WTC11 (cell line): ENCODE results near the gene OR6B2. TPM values are rescaled to one million over a fixed set of nuclear protein-coding genes. Genes with fewer than 3 reads are reported as not detected.

ENCODE experiments used
- ATAC-seq: fragments of 200-7000 bp; cut with Tn5 transposase; 2 replicates; pipeline ENCODE4 v1.10.0; 2021; ENCODE audit warnings: mild to moderate bottlenecking, moderate library complexity
- CTCF ChIA-PET: fragments of 300-600 bp; sonication (Branson Sonifier 250); formaldehyde crosslinking; loops from one replicate; lab custom pipeline; 2021; ENCODE audit warnings: antibody characterized with exemption; lab: Charles Lee
- POLR2A ChIA-PET: fragments of 350-600 bp; sonication (Branson Sonifier 250); formaldehyde crosslinking; loops from one replicate; lab custom pipeline; 2021; ENCODE audit warnings: antibody characterized with exemption; lab: Charles Lee
- DNase-seq: peaks from one replicate; pipeline ENCODE4 v3.0.0; 2021; ENCODE audit warnings: low spot score
- H3K27ac Mint-ChIP-seq: 2 replicates; pipeline ENCODE4 v1.8.0; 2021; ENCODE audit warnings: mixed read lengths
- H3K27me3 Mint-ChIP-seq: 2 replicates; pipeline ENCODE4 v1.8.0; 2021; ENCODE audit warnings: low read depth, mild to moderate bottlenecking, moderate library complexity, mixed read lengths
- H3K36me3 Mint-ChIP-seq: 2 replicates; pipeline ENCODE4 v1.8.0; 2021; ENCODE audit warnings: mixed read lengths
- H3K4me1 Mint-ChIP-seq: 2 replicates; pipeline ENCODE4 v1.8.0; 2022; ENCODE audit warnings: mixed read lengths
- H3K4me3 Mint-ChIP-seq: 2 replicates; pipeline ENCODE4 v1.8.0; 2021; ENCODE audit warnings: mild to moderate bottlenecking, moderate library complexity, mixed read lengths
- H3K9me3 Mint-ChIP-seq: 2 replicates; pipeline ENCODE4 v1.8.0; 2021; ENCODE audit warnings: mixed read lengths
- FOXK1 ChIP-seq: sonication (generic); formaldehyde crosslinking; IDR thresholded peaks from 2 replicates; pipeline ENCODE4 v1.8.0; 2022; ENCODE audit warnings: mild to moderate bottlenecking, moderate library complexity, missing genetic modification reagents
- FOXP1 ChIP-seq: sonication (generic); formaldehyde crosslinking; IDR thresholded peaks from 2 replicates; pipeline ENCODE4 v1.8.0; 2022; ENCODE audit warnings: missing genetic modification reagents, mild to moderate bottlenecking, moderate library complexity, borderline replicate concordance
- KAT7 ChIP-seq: sonication (generic); formaldehyde crosslinking; IDR thresholded peaks from 2 replicates; pipeline ENCODE4 v1.8.1; 2023; ENCODE audit warnings: missing genetic modification reagents, mild to moderate bottlenecking, borderline replicate concordance
- TEAD1 ChIP-seq: sonication (generic); formaldehyde crosslinking; IDR thresholded peaks from 2 replicates; pipeline ENCODE4 v1.8.0; 2022; ENCODE audit warnings: mild to moderate bottlenecking, missing genetic modification reagents
- ZNF121 ChIP-seq: sonication (generic); formaldehyde crosslinking; IDR thresholded peaks from 2 replicates; pipeline ENCODE4 v1.8.0; 2023; ENCODE audit warnings: missing genetic modification reagents
- total RNA-seq: library from RNA; stranded (reverse); gene quantifications from 3 replicates; pipeline ENCODE4 v1.2.3, GENCODE V29; 2021
- TF ChIP-seq, protein P1 (sequence below): fragments of 200-600 bp; IDR thresholded peaks from 2 replicates; pipeline ENCODE4 v1.8.0; 2022; ENCODE audit warnings: antibody characterized with exemption
- TF ChIP-seq, protein P2 (sequence below): sonication (generic); formaldehyde crosslinking; IDR thresholded peaks from 2 replicates; pipeline ENCODE4 v1.8.1; 2023; ENCODE audit warnings: mild to moderate bottlenecking, missing genetic modification reagents
- TF ChIP-seq, protein P3 (sequence below): sonication (generic); formaldehyde crosslinking; IDR thresholded peaks from 2 replicates; pipeline ENCODE4 v1.8.0; 2023; ENCODE audit warnings: missing genetic modification reagents
- TF ChIP-seq, protein P4 (sequence below): sonication (generic); formaldehyde crosslinking; IDR thresholded peaks from 2 replicates; pipeline ENCODE4 v1.8.0; 2022; ENCODE audit warnings: mild to moderate bottlenecking, missing genetic modification reagents
- TF ChIP-seq, protein P5 (sequence below): sonication (generic); formaldehyde crosslinking; IDR thresholded peaks from 2 replicates; pipeline ENCODE4 v1.8.0; 2023; ENCODE audit warnings: mild to moderate bottlenecking, missing genetic modification reagents
- TF ChIP-seq, protein P6 (sequence below): sonication (generic); formaldehyde crosslinking; IDR thresholded peaks from 2 replicates; pipeline ENCODE4 v1.8.0; 2022; ENCODE audit warnings: missing genetic modification reagents

OR6B2 gene
- total RNA-seq, 1 experiment from 2014 or later, result not detected

DNA sequence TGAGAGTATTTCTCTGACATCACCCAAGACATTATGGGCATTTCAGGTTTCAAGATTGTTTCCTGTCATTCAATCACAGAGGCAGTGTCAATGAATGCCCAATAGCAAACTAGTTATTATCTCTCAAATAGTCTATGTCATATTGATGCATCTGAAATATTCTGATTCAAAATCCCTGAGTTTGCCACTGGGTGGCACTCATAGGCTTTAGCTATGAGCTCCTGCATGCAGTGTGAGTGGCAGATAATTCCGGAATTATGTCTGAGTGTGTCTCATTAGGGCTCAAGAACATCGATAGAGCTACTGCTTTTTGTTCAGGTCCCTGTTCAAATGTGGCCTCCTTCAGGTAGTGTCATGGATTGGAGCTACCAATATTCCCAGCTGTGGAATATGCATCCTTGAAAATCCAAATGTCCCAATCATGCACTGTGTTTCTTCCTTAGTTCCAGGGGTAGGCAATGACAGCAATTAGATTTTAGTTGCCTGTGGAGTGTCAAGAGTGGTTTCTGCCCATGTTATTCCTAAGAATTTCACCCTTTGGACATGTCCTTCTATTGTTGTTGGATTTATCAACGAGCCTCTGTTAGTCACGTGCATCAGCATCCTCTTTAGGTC is 30.9 kb upstream of the OR6B2 start:
- Mint-ChIP-seq H3K36me3 (no peaks in the 10 kb centered on the region), H3K27me3 (no peaks in the 10 kb centered on the region; the same call in 1 of the 2 replicates), H3K4me3 (no peak overlapping the region), H3K27ac (no peak overlapping the region), H3K9me3 (no peaks in the 10 kb centered on the region), H3K4me1 (peaks cover 17% of the 10 kb centered on the region)
- TF ChIP-seq KAT7, result no peak
- TF ChIP-seq, protein P1, sequence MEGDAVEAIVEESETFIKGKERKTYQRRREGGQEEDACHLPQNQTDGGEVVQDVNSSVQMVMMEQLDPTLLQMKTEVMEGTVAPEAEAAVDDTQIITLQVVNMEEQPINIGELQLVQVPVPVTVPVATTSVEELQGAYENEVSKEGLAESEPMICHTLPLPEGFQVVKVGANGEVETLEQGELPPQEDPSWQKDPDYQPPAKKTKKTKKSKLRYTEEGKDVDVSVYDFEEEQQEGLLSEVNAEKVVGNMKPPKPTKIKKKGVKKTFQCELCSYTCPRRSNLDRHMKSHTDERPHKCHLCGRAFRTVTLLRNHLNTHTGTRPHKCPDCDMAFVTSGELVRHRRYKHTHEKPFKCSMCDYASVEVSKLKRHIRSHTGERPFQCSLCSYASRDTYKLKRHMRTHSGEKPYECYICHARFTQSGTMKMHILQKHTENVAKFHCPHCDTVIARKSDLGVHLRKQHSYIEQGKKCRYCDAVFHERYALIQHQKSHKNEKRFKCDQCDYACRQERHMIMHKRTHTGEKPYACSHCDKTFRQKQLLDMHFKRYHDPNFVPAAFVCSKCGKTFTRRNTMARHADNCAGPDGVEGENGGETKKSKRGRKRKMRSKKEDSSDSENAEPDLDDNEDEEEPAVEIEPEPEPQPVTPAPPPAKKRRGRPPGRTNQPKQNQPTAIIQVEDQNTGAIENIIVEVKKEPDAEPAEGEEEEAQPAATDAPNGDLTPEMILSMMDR, result peak; percentile 11; the same call in 1 of the 2 replicates
- POLR2A ChIA-PET, result no interaction called here
- CTCF ChIA-PET, result interaction anchor here (0.9 to 4.6 kb wide), 14 partner anchors 9 to 171 kb away, joined by 3 to 84 read pairs (median 6); partner anchors contain the start of genes OR6B2 and OTOS
- DNase-seq (no peak), ATAC-seq (peak; percentile 85)

DNA sequence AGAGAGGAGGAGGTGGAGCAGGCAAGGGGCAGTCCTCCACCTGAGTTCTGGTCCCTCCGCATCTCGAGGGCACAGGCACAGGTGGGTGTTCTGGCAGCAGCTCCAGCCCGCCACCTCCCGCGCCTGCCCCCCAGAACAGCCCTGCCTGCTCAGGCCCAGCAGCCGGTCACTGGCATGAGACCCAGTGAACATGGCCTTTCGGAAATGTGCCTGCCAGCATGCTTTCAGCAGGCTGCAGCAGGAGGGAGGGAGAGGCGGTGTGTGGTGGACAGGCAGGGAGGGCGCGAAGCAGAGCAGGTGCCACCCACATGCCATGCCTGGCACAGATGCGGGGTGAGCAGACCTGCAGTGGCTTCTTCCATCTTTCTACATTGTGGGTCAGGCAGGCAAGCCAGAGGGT is 26.4 kb upstream of the OR6B2 start:
- CTCF ChIA-PET, result no interaction called here
- no peak for ATAC-seq
- H3K27me3 Mint-ChIP-seq, result peaks cover 3% of the 10 kb centered on the region; the same call in 1 of the 2 replicates
- peaks cover 5% of the 10 kb centered on the region; the same call in 1 of the 2 replicates for H3K4me1 Mint-ChIP-seq
- H3K9me3 Mint-ChIP-seq, result no peaks in the 10 kb centered on the region
- DNase-seq, result no peak
- no peak overlapping the region for H3K27ac Mint-ChIP-seq
- no peak overlapping the region for H3K4me3 Mint-ChIP-seq
- POLR2A ChIA-PET, result no interaction called here
- TF ChIP-seq, protein P2, sequence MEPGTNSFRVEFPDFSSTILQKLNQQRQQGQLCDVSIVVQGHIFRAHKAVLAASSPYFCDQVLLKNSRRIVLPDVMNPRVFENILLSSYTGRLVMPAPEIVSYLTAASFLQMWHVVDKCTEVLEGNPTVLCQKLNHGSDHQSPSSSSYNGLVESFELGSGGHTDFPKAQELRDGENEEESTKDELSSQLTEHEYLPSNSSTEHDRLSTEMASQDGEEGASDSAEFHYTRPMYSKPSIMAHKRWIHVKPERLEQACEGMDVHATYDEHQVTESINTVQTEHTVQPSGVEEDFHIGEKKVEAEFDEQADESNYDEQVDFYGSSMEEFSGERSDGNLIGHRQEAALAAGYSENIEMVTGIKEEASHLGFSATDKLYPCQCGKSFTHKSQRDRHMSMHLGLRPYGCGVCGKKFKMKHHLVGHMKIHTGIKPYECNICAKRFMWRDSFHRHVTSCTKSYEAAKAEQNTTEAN (CRISPR knock-in tag), result no peak
- TF ChIP-seq, protein P3, sequence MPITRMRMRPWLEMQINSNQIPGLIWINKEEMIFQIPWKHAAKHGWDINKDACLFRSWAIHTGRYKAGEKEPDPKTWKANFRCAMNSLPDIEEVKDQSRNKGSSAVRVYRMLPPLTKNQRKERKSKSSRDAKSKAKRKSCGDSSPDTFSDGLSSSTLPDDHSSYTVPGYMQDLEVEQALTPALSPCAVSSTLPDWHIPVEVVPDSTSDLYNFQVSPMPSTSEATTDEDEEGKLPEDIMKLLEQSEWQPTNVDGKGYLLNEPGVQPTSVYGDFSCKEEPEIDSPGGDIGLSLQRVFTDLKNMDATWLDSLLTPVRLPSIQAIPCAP (CRISPR knock-in tag), result no peak
- TF ChIP-seq, protein P4, sequence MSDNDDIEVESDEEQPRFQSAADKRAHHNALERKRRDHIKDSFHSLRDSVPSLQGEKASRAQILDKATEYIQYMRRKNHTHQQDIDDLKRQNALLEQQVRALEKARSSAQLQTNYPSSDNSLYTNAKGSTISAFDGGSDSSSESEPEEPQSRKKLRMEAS (CRISPR knock-in tag), result no peak
- TF ChIP-seq, protein P5, sequence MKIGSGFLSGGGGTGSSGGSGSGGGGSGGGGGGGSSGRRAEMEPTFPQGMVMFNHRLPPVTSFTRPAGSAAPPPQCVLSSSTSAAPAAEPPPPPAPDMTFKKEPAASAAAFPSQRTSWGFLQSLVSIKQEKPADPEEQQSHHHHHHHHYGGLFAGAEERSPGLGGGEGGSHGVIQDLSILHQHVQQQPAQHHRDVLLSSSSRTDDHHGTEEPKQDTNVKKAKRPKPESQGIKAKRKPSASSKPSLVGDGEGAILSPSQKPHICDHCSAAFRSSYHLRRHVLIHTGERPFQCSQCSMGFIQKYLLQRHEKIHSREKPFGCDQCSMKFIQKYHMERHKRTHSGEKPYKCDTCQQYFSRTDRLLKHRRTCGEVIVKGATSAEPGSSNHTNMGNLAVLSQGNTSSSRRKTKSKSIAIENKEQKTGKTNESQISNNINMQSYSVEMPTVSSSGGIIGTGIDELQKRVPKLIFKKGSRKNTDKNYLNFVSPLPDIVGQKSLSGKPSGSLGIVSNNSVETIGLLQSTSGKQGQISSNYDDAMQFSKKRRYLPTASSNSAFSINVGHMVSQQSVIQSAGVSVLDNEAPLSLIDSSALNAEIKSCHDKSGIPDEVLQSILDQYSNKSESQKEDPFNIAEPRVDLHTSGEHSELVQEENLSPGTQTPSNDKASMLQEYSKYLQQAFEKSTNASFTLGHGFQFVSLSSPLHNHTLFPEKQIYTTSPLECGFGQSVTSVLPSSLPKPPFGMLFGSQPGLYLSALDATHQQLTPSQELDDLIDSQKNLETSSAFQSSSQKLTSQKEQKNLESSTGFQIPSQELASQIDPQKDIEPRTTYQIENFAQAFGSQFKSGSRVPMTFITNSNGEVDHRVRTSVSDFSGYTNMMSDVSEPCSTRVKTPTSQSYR (CRISPR knock-in tag), result no peak
- TF ChIP-seq, protein P6, sequence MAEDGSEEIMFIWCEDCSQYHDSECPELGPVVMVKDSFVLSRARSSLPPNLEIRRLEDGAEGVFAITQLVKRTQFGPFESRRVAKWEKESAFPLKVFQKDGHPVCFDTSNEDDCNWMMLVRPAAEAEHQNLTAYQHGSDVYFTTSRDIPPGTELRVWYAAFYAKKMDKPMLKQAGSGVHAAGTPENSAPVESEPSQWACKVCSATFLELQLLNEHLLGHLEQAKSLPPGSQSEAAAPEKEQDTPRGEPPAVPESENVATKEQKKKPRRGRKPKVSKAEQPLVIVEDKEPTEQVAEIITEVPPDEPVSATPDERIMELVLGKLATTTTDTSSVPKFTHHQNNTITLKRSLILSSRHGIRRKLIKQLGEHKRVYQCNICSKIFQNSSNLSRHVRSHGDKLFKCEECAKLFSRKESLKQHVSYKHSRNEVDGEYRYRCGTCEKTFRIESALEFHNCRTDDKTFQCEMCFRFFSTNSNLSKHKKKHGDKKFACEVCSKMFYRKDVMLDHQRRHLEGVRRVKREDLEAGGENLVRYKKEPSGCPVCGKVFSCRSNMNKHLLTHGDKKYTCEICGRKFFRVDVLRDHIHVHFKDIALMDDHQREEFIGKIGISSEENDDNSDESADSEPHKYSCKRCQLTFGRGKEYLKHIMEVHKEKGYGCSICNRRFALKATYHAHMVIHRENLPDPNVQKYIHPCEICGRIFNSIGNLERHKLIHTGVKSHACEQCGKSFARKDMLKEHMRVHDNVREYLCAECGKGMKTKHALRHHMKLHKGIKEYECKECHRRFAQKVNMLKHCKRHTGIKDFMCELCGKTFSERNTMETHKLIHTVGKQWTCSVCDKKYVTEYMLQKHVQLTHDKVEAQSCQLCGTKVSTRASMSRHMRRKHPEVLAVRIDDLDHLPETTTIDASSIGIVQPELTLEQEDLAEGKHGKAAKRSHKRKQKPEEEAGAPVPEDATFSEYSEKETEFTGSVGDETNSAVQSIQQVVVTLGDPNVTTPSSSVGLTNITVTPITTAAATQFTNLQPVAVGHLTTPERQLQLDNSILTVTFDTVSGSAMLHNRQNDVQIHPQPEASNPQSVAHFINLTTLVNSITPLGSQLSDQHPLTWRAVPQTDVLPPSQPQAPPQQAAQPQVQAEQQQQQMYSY, result no peak
- TF ChIP-seq, protein P1, result no peak
- no peak for TF ChIP-seq ZNF121 (CRISPR knock-in tag)
- no peak for TF ChIP-seq FOXP1 (CRISPR knock-in tag)
- TF ChIP-seq TEAD1 (CRISPR knock-in tag), result no peak
- TF ChIP-seq FOXK1 (CRISPR knock-in tag), result no peak
- H3K36me3 Mint-ChIP-seq, result no peaks in the 10 kb centered on the region
